Spleen (tissue), 7 donors: ENCODE measurements around the gene CCNQ.

Experiments used
- CTCF ChIP-seq, 11 experiments: fragments of 200-600 bp in 7 of 11; fragments of 450-650 bp in 4 of 11; sonication (generic) in 4 of 11; IDR thresholded peaks in 8 of 11; conservative IDR thresholded peaks in 3 of 11; 1 replicate in 7 of 11; 2 replicates in 4 of 11; pipeline versions ENCODE4 v1.4.0 to v1.8.0; 2016 to 2021; ENCODE audit warnings: antibody characterized with exemption in 11 of 11, inconsistent platforms in 4 of 11, mild to moderate bottlenecking in 1 of 11
- POLR2A ChIP-seq, 3 donors: fragments of 450-650 bp; IDR thresholded peaks; one replicate each; pipeline ENCODE4 v1.5.1; 2017; ENCODE audit warnings: antibody characterized with exemption in 3 of 3, mild to moderate bottlenecking in 1 of 3
- POLR2AphosphoS5 ChIP-seq, 3 donors: sonication (generic); formaldehyde crosslinking; IDR thresholded peaks; one replicate each; pipeline ENCODE4 v1.5.1; 2017; ENCODE audit warnings: antibody characterized with exemption in 3 of 3
- donor health status: DM: no; HTN: no; CAD: no; lungs with moderate emphysema.
- donor health status: DM: no; HTN: no; CAD: no.
- donor health status: DM: no; HTN: no; CAD: no.

DNA sequence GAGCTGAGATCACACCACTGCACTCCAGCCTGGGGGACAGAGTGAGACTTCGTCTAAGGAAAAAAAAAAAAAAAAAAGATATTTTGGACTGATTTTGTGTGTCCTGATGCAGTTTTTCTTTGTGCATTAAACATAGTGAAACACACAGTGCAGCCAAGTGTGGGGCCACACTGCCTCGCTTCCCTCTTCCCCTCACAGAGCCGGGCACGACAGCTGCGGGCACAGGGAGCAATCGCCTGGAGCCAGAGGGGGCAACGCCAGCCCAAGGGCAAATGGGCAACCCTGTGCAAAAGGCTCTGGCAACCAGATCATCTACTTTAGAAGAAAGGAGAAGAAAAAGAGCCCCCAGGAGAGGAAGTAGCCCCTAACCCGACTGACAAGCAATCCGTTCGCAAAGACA, 13.5 kb upstream of the CCNQ start:
- no peak for TF ChIP-seq CTCF (IDR thresholded peaks at IDR 0.05 in 8 of 11, conservative IDR thresholded peaks at IDR 0.05 in 3 of 11)
- no peak for TF ChIP-seq POLR2A (IDR thresholded peaks at IDR 0.05)
- no peak for TF ChIP-seq POLR2AphosphoS5 (IDR thresholded peaks at IDR 0.05)
